ENCODE data around the gene BMPR1A.
"Not testable (repeated sequence)": the region's sequence is repeated elsewhere in the genome, so short reads cannot be mapped to it uniquely, and the experiment has no call there.

- TF ChIP-seq SP1 (IDR thresholded peaks at IDR 0.05); SUZ12 (IDR thresholded peaks at IDR 0.05); FOXM1 (IDR thresholded peaks at IDR 0.05; ENCODE audit: borderline replicate concordance); ZNF384 (IDR thresholded peaks at IDR 0.05); TARDBP (IDR thresholded peaks at IDR 0.05); FOXA1 (IDR thresholded peaks at IDR 0.05); BHLHE40 (IDR thresholded peaks at IDR 0.05; ENCODE audit: borderline replicate concordance); CTBP1 (IDR thresholded peaks at IDR 0.05; ENCODE audit: borderline replicate concordance); FOXK2 (IDR thresholded peaks at IDR 0.05); PKNOX1 (IDR thresholded peaks at IDR 0.05); ARNT (IDR thresholded peaks at IDR 0.05); NFRKB (IDR thresholded peaks at IDR 0.05); L3MBTL2 (conservative IDR thresholded peaks at IDR 0.05); ELF4 (IDR thresholded peaks at IDR 0.05): not testable (repeated sequence)
These were observed 196.3 kb downstream of the BMPR1A start for GRCh38 chr10:86952697-86953096.
